LHCN-M2 (cell line): ENCODE measurements around the gene MMP24. TPM values are rescaled to one million over a fixed set of nuclear protein-coding genes. Genes with fewer than 3 reads are reported as not detected.
"Not testable (repeated sequence)": the region's sequence is repeated elsewhere in the genome, so short reads cannot be mapped to it uniquely, and the experiment has no call there.

Source experiments
- DNase-seq: peaks from one replicate; pipeline ENCODE4 v3.0.0-alpha.2; 2012; ENCODE audit warnings: low read depth
- total RNA-seq: library from RNA; depleted of rRNA; stranded (reverse); fragments of >200 nt; gene quantifications from 2 replicates; pipeline ENCODE4 v1.2.3, GENCODE V29; 2014

MMP24 gene
- total RNA-seq, 1 experiment from 2014 or later: 0.69 TPM

DNA sequence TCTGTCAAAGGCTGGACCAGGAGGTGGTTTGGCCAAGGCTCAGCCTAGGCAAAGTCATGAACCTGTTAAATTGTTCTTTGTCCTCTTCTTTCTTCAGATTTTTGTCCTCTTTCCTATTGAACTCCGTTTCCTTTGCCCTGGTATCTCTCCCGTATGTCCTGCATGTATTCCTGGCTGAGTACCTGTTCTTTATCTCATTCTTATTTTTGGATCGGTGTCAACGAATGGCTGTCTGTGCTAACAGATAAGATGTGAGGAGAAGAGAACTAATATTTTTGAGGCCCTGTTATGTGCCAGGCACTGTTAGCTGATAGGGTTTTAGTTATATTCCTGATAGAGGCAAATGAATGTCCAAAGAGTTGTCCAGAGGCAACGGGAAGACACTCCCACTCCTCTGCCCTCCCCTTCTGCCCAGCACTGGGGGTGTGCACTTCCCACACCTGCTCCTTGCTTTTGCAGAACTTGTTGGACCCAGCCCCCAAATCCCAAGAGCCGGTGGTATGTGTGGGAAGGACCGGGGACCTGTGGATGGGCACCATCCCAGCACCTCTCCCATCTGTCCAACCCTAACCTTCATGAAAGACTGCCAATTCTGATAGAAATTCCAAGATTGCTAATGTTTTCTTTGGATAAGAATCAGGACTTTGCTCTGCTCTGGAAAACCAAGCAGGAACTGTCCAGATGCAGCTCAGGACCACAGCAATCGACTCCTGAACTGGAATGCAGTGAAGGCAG lies 30.9 kb downstream of the MMP24 start:
- no peak for DNase-seq

DNA sequence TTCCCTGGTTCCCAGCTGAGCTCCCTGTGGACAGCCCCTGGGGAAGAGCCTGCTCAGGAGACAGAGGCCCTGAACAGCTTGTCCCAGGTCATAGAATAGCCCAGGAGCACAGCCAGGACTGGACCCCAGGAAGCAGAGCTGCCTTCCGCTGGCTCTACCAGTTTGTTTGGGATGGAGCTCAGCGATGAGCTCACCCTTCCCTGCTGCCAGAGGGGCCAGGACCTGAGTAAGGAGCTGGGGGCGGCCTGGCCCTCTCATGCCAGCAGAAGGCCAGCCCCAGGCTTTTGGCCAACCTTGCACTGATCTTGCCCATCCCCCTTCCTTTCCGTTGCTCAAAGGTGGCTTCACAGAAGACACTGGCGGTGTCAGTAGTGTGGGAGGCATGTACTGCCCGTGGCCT lies 33.9 kb downstream of the MMP24 start:
- no peak for DNase-seq

DNA sequence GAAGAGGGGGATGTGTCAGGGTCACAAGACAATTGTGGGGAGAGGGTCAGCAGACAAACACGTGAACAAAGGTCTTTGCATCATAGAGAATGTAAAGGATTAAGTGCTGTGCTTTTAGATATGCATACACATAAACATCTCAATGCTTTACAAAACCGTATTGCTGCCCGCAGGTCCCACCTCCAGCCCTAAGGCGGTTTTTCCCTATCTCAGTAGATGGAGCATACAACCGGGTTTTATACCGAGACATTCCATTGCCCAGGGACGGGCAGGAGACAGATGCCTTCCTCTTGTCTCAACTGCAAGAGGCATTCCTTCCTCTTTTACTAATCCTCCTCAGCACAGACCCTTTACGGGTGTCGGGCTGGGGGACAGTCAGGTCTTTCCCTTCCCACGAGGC lies 35.8 kb downstream of the MMP24 start:
- not testable (repeated sequence) for DNase-seq

DNA sequence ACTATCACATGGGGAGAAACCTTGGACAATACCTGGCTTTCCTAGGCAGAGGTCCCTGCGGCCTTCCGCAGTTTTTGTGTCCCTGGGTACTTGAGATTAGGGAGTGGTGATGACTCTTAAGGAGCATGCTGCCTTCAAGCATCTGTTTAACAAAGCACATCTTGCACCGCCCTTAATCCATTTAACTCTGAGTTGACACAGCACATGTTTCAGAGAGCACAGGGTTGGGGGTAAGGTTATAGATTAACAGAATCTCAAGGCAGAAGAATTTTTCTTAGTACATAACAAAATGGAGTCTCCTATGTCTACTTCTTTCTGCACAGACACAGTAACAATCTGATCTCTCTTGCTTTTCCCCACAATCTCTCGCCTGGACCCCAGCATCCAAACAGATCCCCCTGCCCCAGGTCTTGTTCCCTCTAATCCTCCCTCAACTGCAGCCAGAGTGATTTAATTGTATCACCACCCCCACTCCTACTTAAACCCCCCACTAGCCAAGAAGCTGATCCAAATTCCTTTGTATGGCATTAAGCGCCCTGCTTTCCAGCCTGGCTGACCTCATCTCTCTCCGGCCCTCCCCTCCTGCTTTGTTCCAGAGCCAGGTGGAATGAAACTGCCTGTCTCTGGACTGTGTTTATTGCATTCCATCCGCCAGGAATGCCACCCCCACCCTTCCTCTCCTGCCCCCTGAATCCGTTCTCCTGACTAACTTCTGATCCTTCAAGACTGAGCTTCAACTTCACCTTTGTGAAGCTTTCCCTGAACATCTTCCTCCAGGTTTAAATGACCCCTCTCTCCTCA lies 36.4 kb downstream of the MMP24 start:
- not testable (repeated sequence) for DNase-seq

DNA sequence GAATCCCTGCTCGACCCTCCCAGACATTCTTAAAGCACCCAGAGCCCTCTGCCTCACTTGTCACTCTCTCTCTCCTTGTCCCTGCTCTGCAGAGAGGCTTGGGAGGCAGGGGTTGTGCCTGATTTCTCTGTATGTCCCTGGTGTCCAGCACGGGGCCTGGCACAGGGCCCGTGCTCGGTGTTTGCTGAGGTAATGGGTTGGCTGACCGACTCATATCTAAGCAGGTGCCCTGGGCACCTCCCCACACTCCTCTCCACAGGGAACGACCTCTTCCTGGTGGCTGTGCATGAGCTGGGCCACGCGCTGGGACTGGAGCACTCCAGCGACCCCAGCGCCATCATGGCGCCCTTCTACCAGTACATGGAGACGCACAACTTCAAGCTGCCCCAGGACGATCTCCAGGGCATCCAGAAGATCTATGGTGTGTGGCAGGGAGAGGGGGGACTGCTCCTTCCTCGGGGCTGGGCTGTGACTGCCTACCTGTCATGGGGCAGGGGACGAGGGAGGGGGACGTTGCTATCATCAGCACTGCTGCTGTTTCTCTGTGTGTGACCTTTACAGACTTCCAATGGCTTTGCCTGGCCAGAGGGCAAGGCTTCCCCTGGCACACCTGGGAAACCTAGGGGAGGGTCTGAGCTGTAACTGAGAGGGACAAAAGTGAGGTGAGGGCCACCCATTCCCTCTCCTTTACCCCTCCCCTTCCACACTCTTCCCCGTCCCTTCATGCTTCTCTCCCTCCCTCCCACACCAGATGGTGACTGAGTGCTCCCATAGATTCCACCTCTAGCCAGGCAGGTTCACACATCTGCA lies 37.2 kb downstream of the MMP24 start:
- DNase-seq: no peak

DNA sequence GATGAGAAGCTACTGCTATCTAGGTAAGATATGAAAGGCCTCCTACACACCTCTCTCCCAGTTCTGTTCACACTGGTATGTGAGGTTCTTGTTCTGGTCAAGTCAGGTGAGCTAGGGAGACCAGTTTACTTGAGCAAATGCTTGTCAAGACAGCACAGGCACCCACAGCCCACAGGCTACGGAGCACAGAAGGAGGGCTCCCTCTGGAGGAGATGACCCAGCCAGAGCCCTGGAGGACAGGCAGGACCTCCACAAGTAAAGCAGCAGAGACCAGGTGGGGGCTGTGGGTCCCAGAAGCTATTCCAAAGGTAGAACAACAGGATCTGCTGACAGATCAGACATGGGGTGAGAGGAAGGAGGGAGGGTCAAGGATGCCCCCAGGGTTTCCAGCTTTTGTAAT lies 38.3 kb downstream of the MMP24 start:
- DNase-seq: no peak

DNA sequence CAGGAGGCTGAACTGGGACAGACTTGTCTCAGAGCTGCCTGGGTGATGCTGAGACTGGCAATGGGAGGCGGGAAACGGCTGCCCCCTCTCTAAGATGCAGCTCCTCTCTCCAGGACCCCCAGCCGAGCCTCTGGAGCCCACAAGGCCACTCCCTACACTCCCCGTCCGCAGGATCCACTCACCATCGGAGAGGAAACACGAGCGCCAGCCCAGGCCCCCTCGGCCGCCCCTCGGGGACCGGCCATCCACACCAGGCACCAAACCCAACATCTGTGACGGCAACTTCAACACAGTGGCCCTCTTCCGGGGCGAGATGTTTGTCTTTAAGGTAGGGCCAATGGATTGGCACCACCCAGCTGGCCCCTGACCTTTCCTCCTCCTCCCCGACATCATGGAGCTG lies 40.6 kb downstream of the MMP24 start:
- DNase-seq: no peak

DNA sequence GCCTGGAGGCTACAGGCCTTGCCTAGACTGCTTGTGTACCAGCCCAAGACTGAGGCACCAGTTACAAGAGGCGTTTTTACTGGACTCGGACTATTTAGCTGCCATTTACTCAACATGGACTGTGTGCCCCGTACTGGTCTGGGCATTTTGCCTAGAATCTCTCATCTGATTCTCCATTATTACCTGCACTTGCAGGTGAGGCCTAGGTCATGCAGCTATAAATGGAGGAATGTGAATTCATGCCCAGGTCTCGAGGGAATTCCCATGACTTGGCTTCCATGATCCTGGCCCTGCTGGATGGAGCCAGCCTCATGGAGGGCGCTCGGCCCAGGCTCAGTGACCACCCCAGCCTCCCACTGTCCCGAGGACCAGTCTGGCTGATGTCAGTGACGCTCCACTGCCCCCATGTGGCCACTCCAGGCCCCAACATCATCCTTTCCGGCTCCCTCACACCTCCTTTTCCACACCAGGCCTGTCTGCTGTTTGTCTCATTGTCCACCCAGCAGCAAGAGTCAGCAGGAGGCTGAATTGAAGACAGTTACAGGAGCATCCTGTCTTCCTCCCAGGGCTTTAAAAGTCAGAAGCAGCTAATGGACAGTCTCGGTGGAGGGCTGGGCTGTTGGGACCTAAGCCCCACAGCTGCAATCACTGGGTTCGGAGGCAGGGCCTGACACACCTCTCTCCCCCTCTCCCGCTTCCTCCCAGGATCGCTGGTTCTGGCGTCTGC lies 42.7 kb downstream of the MMP24 start:
- DNase-seq: peak; percentile 53

DNA sequence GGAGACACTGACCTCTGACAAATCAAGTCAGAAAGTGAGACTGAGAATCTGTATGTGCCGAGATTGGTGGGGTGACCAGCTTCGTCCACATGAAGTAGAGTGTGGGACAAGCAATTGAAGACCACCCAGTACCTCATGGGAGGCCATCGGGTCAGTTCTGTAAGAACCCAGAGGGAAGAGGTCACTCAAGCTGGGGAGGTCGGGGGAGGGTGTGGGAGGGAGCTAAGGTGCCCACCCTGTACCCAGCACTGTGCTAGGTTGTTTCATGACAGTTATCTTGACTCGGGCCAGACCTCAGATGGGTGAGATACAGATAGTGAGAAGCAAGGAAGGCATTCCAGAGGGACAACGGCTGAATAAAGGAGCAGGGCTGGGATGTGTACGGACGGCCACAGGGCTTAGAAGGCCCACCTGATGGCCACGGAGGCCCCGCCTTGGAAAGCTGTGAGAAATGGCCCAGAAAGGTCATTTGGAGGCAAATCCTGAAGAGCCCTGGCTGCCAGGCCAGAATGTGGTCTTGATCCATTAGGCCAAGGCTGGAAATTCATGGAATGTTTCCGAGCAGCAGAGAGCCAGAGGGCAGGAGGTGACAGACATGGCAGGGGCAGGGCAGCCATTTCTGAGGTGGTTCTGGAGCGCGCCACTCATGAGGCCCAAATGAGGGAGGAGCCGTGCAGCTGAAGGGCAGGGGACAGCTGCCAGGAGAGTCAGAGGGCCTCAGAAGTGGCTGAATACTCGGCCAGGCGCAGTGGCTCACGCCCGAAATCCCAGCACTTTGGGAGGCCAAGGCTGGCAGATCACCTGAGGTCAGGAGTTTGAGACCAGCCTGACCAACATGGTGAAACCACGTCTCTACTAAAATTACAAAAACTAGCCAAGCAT lies 43.8 kb downstream of the MMP24 start:
- DNase-seq: no peak

DNA sequence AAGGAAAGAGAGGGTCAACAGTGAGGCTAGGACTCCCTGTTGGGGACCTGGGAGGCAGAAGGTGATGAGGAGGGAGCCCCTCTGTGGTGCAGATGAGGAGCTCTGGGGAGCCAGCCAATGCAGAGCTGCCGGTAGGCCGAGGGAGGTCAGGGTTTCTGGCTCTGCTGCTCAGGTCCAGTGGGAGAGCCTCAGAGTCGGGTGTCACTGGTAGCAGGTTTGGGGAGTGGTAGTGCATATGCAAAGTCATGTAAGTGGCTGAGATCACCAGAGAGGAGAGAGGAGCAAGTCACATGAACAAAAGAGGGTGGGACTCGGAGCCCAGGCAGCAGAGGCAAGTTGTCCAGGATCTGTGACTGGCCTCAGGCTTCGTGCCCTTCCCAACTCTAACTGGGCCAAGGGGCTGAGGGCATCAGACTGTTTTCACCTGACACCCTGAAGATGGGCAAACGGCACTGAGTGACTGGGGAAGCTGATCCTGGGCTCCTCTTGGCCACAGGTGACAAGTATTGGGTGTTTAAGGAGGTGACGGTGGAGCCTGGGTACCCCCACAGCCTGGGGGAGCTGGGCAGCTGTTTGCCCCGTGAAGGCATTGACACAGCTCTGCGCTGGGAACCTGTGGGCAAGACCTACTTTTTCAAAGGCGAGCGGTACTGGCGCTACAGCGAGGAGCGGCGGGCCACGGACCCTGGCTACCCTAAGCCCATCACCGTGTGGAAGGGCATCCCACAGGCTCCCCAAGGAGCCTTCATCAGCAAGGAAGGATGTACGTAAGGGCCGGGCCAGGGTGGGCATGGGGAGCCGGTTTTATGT lies 44.8 kb downstream of the MMP24 start:
- peak; percentile 19 for DNase-seq

DNA sequence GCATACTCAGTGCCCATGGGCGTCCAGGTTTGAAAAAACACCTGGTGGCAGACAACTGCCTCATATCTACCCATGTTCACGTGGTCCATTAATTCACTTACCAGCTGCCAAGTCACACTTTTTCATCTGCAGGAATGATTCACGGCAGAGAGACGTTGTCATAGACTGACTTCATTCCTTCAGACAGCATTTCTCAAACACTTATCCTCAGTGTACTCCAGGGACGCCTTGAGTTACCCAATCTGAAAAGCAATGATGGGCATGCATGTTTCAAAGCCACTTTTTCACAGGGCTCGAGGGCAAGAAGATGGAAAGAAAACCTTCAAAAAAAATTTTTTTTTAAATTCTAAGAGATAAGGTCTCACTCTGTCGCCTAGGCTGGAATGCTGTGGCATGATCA lies 45.4 kb downstream of the MMP24 start:
- DNase-seq: peak; percentile 71

DNA sequence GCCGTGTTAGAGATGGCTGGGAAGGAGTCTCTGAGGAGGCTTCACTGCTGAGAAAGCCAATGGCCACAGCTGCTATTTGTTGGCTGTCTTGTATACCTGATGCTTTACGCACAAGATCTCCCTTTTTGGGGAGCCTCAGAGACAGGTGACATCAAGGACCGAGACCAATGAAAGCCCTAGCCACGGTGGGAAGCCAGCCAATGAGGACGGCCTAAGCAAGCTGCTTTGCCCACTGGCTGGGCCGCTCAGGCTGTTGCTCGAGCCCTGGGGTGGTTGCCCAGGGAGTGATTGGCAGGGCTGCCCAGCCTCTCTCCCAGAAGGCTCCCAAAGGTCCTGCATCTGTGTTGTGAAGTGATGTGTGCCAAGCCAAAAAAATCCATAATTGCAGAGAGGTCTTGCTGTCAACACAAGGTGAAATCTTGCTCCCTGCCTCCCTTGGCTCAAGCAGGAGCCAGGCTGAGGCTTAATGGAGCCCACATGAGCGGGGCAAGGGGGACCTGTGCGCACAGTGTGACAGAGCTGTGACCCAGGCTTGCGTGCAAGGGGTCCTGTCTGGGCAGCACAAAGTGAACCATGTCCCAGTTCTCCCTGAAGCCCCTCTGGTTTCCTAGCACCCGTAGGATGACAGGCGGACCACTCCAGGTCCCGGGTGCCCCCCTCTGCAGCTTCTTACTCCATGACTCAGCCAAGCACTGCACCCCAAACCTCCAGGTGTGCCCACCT lies 47.1 kb downstream of the MMP24 start:
- DNase-seq: peak; percentile 37

DNA sequence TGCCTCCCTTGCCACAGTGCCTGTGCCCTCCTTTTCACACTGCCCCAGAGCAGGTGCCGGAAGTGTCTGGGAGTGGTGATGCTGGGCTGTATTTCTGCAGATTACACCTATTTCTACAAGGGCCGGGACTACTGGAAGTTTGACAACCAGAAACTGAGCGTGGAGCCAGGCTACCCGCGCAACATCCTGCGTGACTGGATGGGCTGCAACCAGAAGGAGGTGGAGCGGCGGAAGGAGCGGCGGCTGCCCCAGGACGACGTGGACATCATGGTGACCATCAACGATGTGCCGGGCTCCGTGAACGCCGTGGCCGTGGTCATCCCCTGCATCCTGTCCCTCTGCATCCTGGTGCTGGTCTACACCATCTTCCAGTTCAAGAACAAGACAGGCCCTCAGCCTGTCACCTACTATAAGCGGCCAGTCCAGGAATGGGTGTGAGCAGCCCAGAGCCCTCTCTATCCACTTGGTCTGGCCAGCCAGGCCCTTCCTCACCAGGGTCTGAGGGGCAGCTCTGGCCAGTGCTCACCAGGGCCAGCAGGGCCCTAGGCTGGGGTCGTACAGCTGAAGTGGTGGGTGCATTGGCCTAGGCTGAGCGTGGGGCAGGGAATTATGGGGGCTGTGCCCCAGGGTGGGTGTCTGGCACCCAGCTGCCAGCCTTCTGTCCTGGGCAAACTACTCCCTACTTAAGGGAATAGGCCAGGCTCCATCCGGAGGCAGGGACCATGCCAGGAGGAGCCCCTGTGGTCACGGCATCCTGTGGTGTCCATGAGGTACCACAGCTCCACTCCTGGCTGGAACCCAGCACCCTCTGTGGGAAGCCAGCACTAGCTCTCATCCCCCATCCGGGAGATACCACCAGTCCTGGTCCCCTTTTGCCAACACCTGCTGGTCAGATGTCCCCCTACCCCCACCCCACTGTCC lies 47.9 kb downstream of the MMP24 start:
- DNase-seq: no peak

DNA sequence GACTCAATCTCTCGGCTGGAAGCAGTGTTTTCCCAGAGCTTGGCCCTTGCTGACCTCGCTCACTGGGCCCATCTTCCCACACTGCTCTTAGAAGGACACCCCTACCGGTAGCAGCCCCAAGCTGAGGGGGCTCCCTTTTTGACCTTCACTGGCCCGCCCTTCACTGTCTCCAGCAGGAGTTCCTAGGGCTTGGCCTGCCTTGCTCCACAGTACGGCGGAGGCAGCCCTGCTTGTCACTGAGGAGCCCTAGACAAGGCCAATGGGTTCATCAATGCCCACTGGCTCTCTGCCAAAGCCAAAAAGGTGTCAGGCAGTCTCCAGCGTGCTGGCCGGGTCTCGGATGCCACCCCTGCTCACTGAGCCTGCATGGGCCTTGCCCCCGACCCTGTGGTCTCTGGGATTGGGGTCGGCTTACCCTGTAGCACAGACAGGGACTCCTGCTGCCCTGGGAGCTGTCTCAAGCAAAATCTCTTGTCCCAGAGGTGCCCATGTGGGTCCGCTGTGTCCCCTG lies 49.3 kb downstream of the MMP24 start:
- no peak for DNase-seq

DNA sequence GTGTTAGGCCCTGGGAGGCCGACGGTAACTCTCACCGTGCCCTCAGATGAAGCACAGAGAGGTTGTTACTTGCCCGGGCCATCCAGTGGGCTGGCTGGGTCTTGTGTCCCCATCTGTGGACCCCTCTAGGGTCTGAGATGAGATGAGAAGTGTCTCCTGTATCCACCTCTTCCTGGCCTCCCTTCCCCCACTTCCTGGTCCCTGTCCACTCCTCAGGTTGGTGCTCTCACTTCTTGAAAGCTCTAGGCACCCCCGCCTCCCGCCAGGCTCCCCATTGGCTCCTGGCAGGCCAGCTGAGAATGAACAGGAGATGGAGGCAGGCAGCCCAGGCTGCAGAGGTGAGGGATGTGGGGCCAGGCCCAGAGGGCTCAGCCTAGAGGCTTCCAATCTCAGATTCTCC lies 49.9 kb downstream of the MMP24 start:
- DNase-seq: no peak

DNA sequence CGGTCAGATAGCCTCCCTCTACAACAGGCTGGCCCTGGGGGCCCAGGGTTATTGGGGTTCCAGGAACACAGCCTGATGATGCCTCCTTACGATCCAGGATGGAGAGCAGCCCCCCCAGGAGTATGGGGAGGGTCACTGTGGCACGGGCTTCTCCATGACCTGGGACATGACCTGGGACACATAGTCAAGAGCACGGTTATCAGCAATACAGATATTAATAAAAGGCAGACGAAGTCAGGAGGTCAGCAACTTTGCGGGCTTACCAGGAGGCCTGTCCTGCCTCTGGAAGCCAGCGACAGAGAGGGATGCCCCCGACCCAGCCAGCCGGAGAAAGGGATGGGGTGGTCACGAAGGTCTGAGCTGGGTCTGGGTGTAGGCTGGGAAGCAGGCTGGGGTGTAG lies 50.6 kb downstream of the MMP24 start:
- DNase-seq: no peak

DNA sequence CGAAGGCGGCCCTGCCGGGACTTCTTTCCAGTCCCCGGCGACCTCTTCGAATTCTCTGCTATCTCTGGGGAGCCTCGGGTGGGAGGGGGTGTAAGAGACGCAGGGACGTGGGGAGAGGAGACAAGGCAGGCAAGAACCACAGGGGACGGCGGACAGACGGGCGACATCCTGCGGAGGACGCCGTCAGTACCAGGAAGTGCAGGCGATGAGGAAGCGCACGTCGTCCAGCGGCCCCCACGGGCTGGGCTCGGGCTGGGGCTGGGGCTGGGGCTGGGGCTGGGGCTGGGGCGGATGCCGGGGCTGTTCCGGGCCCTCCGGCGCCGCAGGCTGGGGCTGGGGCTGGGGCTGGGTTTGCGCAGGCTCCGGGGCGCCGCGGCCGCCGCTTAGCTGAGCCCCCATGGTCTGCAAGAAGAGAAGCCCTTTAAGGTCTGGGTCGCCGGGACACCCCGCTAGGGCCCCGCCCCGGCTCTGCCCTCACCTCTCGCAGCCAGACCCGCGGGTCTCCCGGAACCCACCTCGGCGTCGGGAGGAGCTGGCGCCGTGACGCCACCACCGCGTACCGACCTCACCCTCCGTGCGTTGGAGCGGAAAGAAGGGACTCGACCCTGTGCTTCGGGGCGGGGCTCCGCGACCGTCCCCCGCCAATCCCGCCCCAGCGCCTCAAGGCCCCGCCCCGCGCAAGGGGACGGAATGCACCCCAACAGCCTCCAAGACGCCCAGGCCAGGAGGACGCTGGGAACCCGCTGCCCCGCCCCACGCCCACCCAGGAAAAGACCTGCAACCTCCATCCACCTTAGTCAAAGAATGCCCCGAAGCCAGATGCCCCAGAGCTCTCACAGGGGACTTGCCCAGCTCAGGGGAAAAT lies 51.3 kb downstream of the MMP24 start, which contains the start of gene MMP24OS:
Gene MMP24OS (minus strand): TSS at position 592 of the 865 bp plus-strand sequence. CDS start 193 bp downstream, at position 399.
- DNase-seq: peak; percentile 88
